ENCODE data around the gene TOGARAM2.

The TOGARAM2 gene

GRCh38 chr2:28990445-28990844 lies 9.3 kb downstream of the TOGARAM2 start:
- no peaks in the 10 kb centered on the region for H3K36me3 ChIP-seq (replicated peaks; ENCODE audit: low read depth, low read length)
- no peaks in the 10 kb centered on the region for H3K9me3 ChIP-seq (ENCODE audit: insufficient read depth, low read length)
- no peak overlapping the region for H3K4me2 ChIP-seq (ENCODE audit: low read length)
- H3K4me1 ChIP-seq (ENCODE audit: low read length), result no peaks in the 10 kb centered on the region
- no peak for TF ChIP-seq CTCF (IDR thresholded peaks at IDR 0.05; ENCODE audit: low read depth, low read length)
- no peak for TF ChIP-seq EZH2phosphoT487 (IDR thresholded peaks at IDR 0.05; ENCODE audit: low read depth)
- no peaks in the 10 kb centered on the region for H3K79me2 ChIP-seq (ENCODE audit: low read length)
- no peaks in the 10 kb centered on the region for H3K27me3 ChIP-seq (ENCODE audit: low read depth, low read length)
- H4K20me1 ChIP-seq (ENCODE audit: insufficient read depth, low read length), result no peaks in the 10 kb centered on the region
- H3K4me3 ChIP-seq (ENCODE audit: low read length), result no peak overlapping the region
- H3K27ac ChIP-seq (ENCODE audit: low read length), result no peak overlapping the region
- no peak overlapping the region for H3K9ac ChIP-seq (ENCODE audit: low read length)
- no peak overlapping the region for H2AFZ ChIP-seq (ENCODE audit: low read depth, low read length)

- no peaks in the 10 kb centered on the region for H3K36me3 ChIP-seq (replicated peaks; ENCODE audit: low read depth, low read length)
- no peak overlapping the region for H3K27ac ChIP-seq (ENCODE audit: low read length)
- no peaks in the 10 kb centered on the region for H4K20me1 ChIP-seq (ENCODE audit: insufficient read depth, low read length)
- H3K9me3 ChIP-seq (ENCODE audit: insufficient read depth, low read length), result no peaks in the 10 kb centered on the region
- H3K79me2 ChIP-seq (ENCODE audit: low read length), result no peaks in the 10 kb centered on the region
- no peaks in the 10 kb centered on the region for H3K4me1 ChIP-seq (ENCODE audit: low read length)
- H3K9ac ChIP-seq (ENCODE audit: low read length), result no peak overlapping the region
- no peak overlapping the region for H3K4me3 ChIP-seq (ENCODE audit: low read length)
- no peaks in the 10 kb centered on the region for H3K27me3 ChIP-seq (ENCODE audit: low read depth, low read length)
- no peak for TF ChIP-seq CTCF (IDR thresholded peaks at IDR 0.05; ENCODE audit: low read depth, low read length)
- no peak for TF ChIP-seq EZH2phosphoT487 (IDR thresholded peaks at IDR 0.05; ENCODE audit: low read depth)
- no peak overlapping the region for H2AFZ ChIP-seq (ENCODE audit: low read depth, low read length)
- no peak overlapping the region for H3K4me2 ChIP-seq (ENCODE audit: low read length)
Observed at GRCh38 chr2:28991021-28991420, 9.9 kb downstream of the TOGARAM2 start.

GRCh38 chr2:28991460-28991859 lies 10.4 kb downstream of the TOGARAM2 start:
- no peaks in the 10 kb centered on the region for H3K36me3 ChIP-seq (replicated peaks; ENCODE audit: low read depth, low read length)
- H3K79me2 ChIP-seq (ENCODE audit: low read length), result no peaks in the 10 kb centered on the region
- H3K27ac ChIP-seq (ENCODE audit: low read length), result no peak overlapping the region
- no peaks in the 10 kb centered on the region for H3K9me3 ChIP-seq (ENCODE audit: insufficient read depth, low read length)
- no peaks in the 10 kb centered on the region for H4K20me1 ChIP-seq (ENCODE audit: insufficient read depth, low read length)
- TF ChIP-seq CTCF (IDR thresholded peaks at IDR 0.05; ENCODE audit: low read depth, low read length) (no peak), EZH2phosphoT487 (IDR thresholded peaks at IDR 0.05; ENCODE audit: low read depth) (no peak)
- no peak overlapping the region for H3K4me3 ChIP-seq (ENCODE audit: low read length)
- no peak overlapping the region for H2AFZ ChIP-seq (ENCODE audit: low read depth, low read length)
- no peaks in the 10 kb centered on the region for H3K27me3 ChIP-seq (ENCODE audit: low read depth, low read length)
- H3K9ac ChIP-seq (ENCODE audit: low read length), result no peak overlapping the region
- no peak overlapping the region for H3K4me2 ChIP-seq (ENCODE audit: low read length)
- H3K4me1 ChIP-seq (ENCODE audit: low read length), result no peaks in the 10 kb centered on the region

GRCh38 chr2:28993206-28993960 lies 12.3 kb downstream of the TOGARAM2 start:
- Histone ChIP-seq H3K4me3 (ENCODE audit: low read length) (no peak overlapping the region), H3K9me3 (ENCODE audit: insufficient read depth, low read length) (no peaks in the 10 kb centered on the region), H3K36me3 (replicated peaks; ENCODE audit: low read depth, low read length) (no peaks in the 10 kb centered on the region), H3K27ac (ENCODE audit: low read length) (no peak overlapping the region), H3K4me1 (ENCODE audit: low read length) (no peaks in the 10 kb centered on the region), H2AFZ (ENCODE audit: low read depth, low read length) (no peak overlapping the region), H4K20me1 (ENCODE audit: insufficient read depth, low read length) (no peaks in the 10 kb centered on the region), H3K4me2 (ENCODE audit: low read length) (no peak overlapping the region), H3K9ac (ENCODE audit: low read length) (no peak overlapping the region), H3K79me2 (ENCODE audit: low read length) (no peaks in the 10 kb centered on the region), H3K27me3 (ENCODE audit: low read depth, low read length) (peaks cover 8% of the 10 kb centered on the region; the same call in 1 of the 2 replicates)
- no peak for TF ChIP-seq EZH2phosphoT487 (IDR thresholded peaks at IDR 0.05; ENCODE audit: low read depth)
- TF ChIP-seq CTCF (IDR thresholded peaks at IDR 0.05; ENCODE audit: low read depth, low read length), result no peak

All from OCI-LY3 (cell line).